Nephron progenitor cell (in vitro differentiated cells): ENCODE data around the gene HEATR5A.

Experiments
- DNase-seq: peaks from one replicate; pipeline ENCODE4 v3.0.0; 2021
- H3K27ac Mint-ChIP-seq: 2 replicates; pipeline ENCODE4 v1.8.0; 2021; ENCODE audit warnings: mild to moderate bottlenecking, moderate library complexity, mixed read lengths
- H3K27me3 Mint-ChIP-seq: 2 replicates; pipeline ENCODE4 v1.8.0; 2021; ENCODE audit warnings: mild to moderate bottlenecking, low read depth, mixed read lengths; ENCODE audit not compliant: poor library complexity
- H3K36me3 Mint-ChIP-seq: 2 replicates; pipeline ENCODE4 v1.8.0; 2021; ENCODE audit warnings: low read depth, mixed read lengths
- H3K4me1 Mint-ChIP-seq: 2 replicates; pipeline ENCODE4 v1.8.0; 2021; ENCODE audit warnings: mixed read lengths
- H3K4me3 Mint-ChIP-seq: 2 replicates; pipeline ENCODE4 v1.8.0; 2021; ENCODE audit warnings: mild to moderate bottlenecking, moderate library complexity, mixed read lengths
- H3K9me3 Mint-ChIP-seq: 2 replicates; pipeline ENCODE4 v1.8.0; 2021; ENCODE audit warnings: mild to moderate bottlenecking, moderate library complexity, mixed read lengths
- CTCF ChIP-seq: fragments of 200-600 bp; sonication (generic); IDR thresholded peaks from 2 replicates; pipeline ENCODE4 v1.5.0; 2021; ENCODE audit warnings: antibody characterized with exemption

Gene HEATR5A

GRCh38 chr14:31360919-31361662 lies 59.3 kb downstream of the HEATR5A start:
- DNase-seq: no peak
- H3K27ac Mint-ChIP-seq: no peak overlapping the region
- H3K27me3 Mint-ChIP-seq: no peaks in the 10 kb centered on the region
- H3K4me1 Mint-ChIP-seq: no peaks in the 10 kb centered on the region
- H3K36me3 Mint-ChIP-seq: peaks cover 5% of the 10 kb centered on the region
- TF ChIP-seq CTCF: no peak
- no peaks in the 10 kb centered on the region for H3K9me3 Mint-ChIP-seq
- no peak overlapping the region for H3K4me3 Mint-ChIP-seq

- no peak for DNase-seq
- Mint-ChIP-seq H3K4me1 (no peaks in the 10 kb centered on the region), H3K36me3 (peaks cover 4% of the 10 kb centered on the region), H3K27ac (no peak overlapping the region), H3K27me3 (no peaks in the 10 kb centered on the region), H3K9me3 (no peaks in the 10 kb centered on the region), H3K4me3 (no peak overlapping the region)
- TF ChIP-seq CTCF: no peak
Observed at GRCh38 chr14:31357279-31357678, 63.1 kb downstream of the HEATR5A start.

GRCh38 chr14:31346097-31346496 lies 74.3 kb downstream of the HEATR5A start:
- Mint-ChIP-seq H3K4me3 (no peak overlapping the region), H3K36me3 (peaks cover 24% of the 10 kb centered on the region), H3K4me1 (no peaks in the 10 kb centered on the region), H3K9me3 (no peaks in the 10 kb centered on the region), H3K27ac (no peak overlapping the region), H3K27me3 (no peaks in the 10 kb centered on the region)
- DNase-seq: no peak
- TF ChIP-seq CTCF: no peak

GRCh38 chr14:31341280-31341679 lies 79.1 kb downstream of the HEATR5A start:
- Mint-ChIP-seq H3K9me3 (no peaks in the 10 kb centered on the region), H3K27ac (no peak overlapping the region), H3K27me3 (no peaks in the 10 kb centered on the region), H3K36me3 (peaks cover 19% of the 10 kb centered on the region), H3K4me1 (no peaks in the 10 kb centered on the region), H3K4me3 (no peak overlapping the region)
- TF ChIP-seq CTCF: no peak
- DNase-seq: no peak

GRCh38 chr14:31340297-31341063 lies 79.9 kb downstream of the HEATR5A start:
- H3K27me3 Mint-ChIP-seq: no peaks in the 10 kb centered on the region
- H3K4me3 Mint-ChIP-seq: no peak overlapping the region
- no peak overlapping the region for H3K27ac Mint-ChIP-seq
- H3K9me3 Mint-ChIP-seq: no peaks in the 10 kb centered on the region
- no peak for TF ChIP-seq CTCF
- DNase-seq: no peak
- H3K4me1 Mint-ChIP-seq: no peaks in the 10 kb centered on the region
- H3K36me3 Mint-ChIP-seq: peaks cover 19% of the 10 kb centered on the region

GRCh38 chr14:31339743-31340142 lies 80.6 kb downstream of the HEATR5A start:
- no peaks in the 10 kb centered on the region for H3K27me3 Mint-ChIP-seq
- TF ChIP-seq CTCF: no peak
- H3K36me3 Mint-ChIP-seq: peaks cover 23% of the 10 kb centered on the region
- H3K4me1 Mint-ChIP-seq: no peaks in the 10 kb centered on the region
- H3K9me3 Mint-ChIP-seq: peaks cover 3% of the 10 kb centered on the region
- no peak for DNase-seq
- no peak overlapping the region for H3K4me3 Mint-ChIP-seq
- no peak overlapping the region for H3K27ac Mint-ChIP-seq
